Sigmoid colon (tissue), 7 donors: ENCODE measurements around the gene PRKAA1. TPM values are rescaled to one million over a fixed set of nuclear protein-coding genes. Genes with fewer than 3 reads are reported as not detected.

Source experiments
- DNase-seq: peaks from one replicate; pipeline ENCODE4 v3.0.0-alpha.2; 2019
- H3K27ac ChIP-seq, 4 donors: fragments of 200-600 bp; sonication (generic); one replicate each; pipeline ENCODE4 v1.5.1; 2016 to 2019; ENCODE audit warnings: mild to moderate bottlenecking in 1 of 4
- H3K27me3 ChIP-seq, 3 donors: fragments of 200-600 bp; sonication (generic); one replicate each; pipeline ENCODE4 v1.5.1; 2019; ENCODE audit warnings: mild to moderate bottlenecking in 1 of 3
- H3K36me3 ChIP-seq, 4 donors: fragments of 200-600 bp; sonication (generic); one replicate each; pipeline ENCODE4 v1.5.1; 2016 to 2019
- H3K4me1 ChIP-seq, 4 donors: fragments of 200-600 bp; sonication (generic); one replicate each; pipeline ENCODE4 v1.5.1; 2017 to 2019
- H3K4me3 ChIP-seq, 4 donors: fragments of 200-600 bp; sonication (generic); one replicate each; pipeline ENCODE4 v1.5.1; 2017 to 2019; ENCODE audit warnings: mild to moderate bottlenecking in 2 of 4, moderate library complexity in 1 of 4
- H3K9me3 ChIP-seq, 4 donors: fragments of 200-600 bp in 3 of 4; sonication (generic) in 3 of 4; one replicate each; pipeline versions ENCODE4 v1.5.1 to v1.6.1; 2013 to 2019
- EP300 ChIP-seq, 4 donors: sonication (generic); formaldehyde crosslinking; IDR thresholded peaks; one replicate each; pipeline ENCODE4 v1.6.1; 2017; ENCODE audit warnings: antibody characterized with exemption in 4 of 4
- POLR2A ChIP-seq, 2 donors: fragments of 450-650 bp; IDR thresholded peaks; one replicate each; pipeline ENCODE4 v1.6.1; 2016; ENCODE audit warnings: antibody characterized with exemption in 2 of 2, mild to moderate bottlenecking in 2 of 2, moderate library complexity in 2 of 2
- POLR2AphosphoS5 ChIP-seq, 4 donors: sonication (generic); formaldehyde crosslinking; IDR thresholded peaks; one replicate each; pipeline ENCODE4 v1.6.1; 2017; ENCODE audit warnings: antibody characterized with exemption in 4 of 4
- WGBS, 2 donors: extraction: QIAGEN DNeasy Blood & Tissue Kit; methylation state at CpG; one replicate each; pipeline ENCODE4 v1.1.7; 2013; 5-methylcytosine and 5-hydroxymethylcytosine counted together
- intact Hi-C: fragments of 100-400 bp; cut with DNase I; formaldehyde crosslinking; loops from one replicate; pipeline ENCODE4 v1.15.1; 2023
- polyA plus RNA-seq, 3 donors: library from polyadenylated mRNA; stranded (reverse); fragments of 200-250 nt; gene quantifications; one replicate each; pipeline ENCODE4 v1.2.3, GENCODE V29; 2013
- total RNA-seq, 4 donors: library from RNA; depleted of rRNA; stranded (reverse); fragments of >200 nt; gene quantifications; one replicate each; pipeline ENCODE4 v1.1.0, GENCODE V29; 2016
- TF ChIP-seq, protein P1 (sequence below), 4 experiments: fragments of 450-650 bp in 3 of 4; fragments of 200-600 bp in 1 of 4; IDR thresholded peaks; one replicate each; pipeline ENCODE4 v1.5.1; 2016 to 2019; ENCODE audit warnings: antibody characterized with exemption in 4 of 4, mild to moderate bottlenecking in 3 of 4, moderate library complexity in 2 of 4
- donor health status: healthy with polysubstance abuse.
- donor health status: Bipolar disorder and iron deficiency.
- donor health status: healthy.

PRKAA1 gene
- total and polyA plus RNA-seq, 7 donors: 27.0 to 98.4 (median 63.4) TPM

DNA sequence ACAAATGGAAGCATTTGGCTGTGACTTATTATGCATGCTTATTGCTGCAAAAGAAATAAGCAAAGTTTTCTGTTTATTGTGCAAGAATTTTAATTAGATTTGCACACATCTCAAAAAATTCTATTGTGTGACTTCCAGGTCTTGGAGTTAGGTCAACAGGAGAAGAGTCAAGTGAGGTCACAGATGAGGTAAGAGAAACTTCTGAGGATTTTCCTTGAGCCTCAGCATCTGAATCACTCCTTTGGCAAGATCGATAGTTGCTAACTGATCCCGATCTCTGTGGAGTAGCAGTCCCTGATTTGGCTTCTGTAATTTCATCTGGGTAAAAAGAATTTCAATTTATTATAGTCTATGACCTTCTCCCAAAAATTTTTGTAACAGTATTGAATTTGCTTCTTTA lies 35.5 kb downstream of the PRKAA1 start:
- no peaks in the 10 kb centered on the region for H3K4me1 ChIP-seq
- no peak for DNase-seq
- peaks cover 8 to 66% (median 20%) of the 10 kb centered on the region in 4 donors for H3K36me3 ChIP-seq
- 87 to 99% methylated on average over 2 of the region's 2 CpGs for WGBS, 2 donors
- H3K4me3 ChIP-seq: no peak overlapping the region
- no peaks in the 10 kb centered on the region for H3K27me3 ChIP-seq
- no peak for TF ChIP-seq POLR2A (IDR thresholded peaks at IDR 0.05)
- no peak for TF ChIP-seq POLR2AphosphoS5 (IDR thresholded peaks at IDR 0.05)
- TF ChIP-seq, protein P1, sequence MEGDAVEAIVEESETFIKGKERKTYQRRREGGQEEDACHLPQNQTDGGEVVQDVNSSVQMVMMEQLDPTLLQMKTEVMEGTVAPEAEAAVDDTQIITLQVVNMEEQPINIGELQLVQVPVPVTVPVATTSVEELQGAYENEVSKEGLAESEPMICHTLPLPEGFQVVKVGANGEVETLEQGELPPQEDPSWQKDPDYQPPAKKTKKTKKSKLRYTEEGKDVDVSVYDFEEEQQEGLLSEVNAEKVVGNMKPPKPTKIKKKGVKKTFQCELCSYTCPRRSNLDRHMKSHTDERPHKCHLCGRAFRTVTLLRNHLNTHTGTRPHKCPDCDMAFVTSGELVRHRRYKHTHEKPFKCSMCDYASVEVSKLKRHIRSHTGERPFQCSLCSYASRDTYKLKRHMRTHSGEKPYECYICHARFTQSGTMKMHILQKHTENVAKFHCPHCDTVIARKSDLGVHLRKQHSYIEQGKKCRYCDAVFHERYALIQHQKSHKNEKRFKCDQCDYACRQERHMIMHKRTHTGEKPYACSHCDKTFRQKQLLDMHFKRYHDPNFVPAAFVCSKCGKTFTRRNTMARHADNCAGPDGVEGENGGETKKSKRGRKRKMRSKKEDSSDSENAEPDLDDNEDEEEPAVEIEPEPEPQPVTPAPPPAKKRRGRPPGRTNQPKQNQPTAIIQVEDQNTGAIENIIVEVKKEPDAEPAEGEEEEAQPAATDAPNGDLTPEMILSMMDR (IDR thresholded peaks at IDR 0.05): no peak
- no peak for TF ChIP-seq EP300 (IDR thresholded peaks at IDR 0.05)
- intact Hi-C loops: no loop called here
- no peaks in the 10 kb centered on the region for H3K9me3 ChIP-seq
- no peak overlapping the region for H3K27ac ChIP-seq

DNA sequence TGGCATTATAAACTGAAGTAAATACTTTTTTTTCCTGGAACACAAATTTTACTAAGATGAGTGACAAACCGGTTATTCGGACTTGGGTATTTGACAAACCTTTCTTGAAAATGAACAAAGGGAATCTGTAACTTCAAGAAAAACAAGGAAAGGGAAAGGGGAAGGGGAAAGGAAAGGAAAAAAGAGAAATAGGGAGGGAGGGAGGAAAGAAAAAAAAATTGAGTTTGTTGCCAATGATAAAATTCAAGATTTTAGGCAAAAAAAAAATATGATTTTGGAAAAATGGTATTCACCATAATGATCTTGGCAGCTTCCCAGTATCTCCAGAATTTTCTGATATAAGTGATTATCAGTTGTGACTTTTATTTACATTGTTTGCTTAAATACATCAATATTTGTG lies 40.8 kb downstream of the PRKAA1 start:
- Histone ChIP-seq H3K4me3 (no peak overlapping the region), H3K4me1 (peaks cover 0 to 20% (median 11%) of the 10 kb centered on the region in 4 donors), H3K9me3 (no peaks in the 10 kb centered on the region), H3K27me3 (no peaks in the 10 kb centered on the region), H3K36me3 (peaks cover 0 to 14% (median 2%) of the 10 kb centered on the region in 4 donors), H3K27ac (no peak overlapping the region)
- intact Hi-C loops: no loop called here
- no peak for DNase-seq
- 95 to 97% methylated on average over 2 of the region's 2 CpGs for WGBS, 2 donors
- TF ChIP-seq, protein P1 (IDR thresholded peaks at IDR 0.05): no peak
- TF ChIP-seq POLR2AphosphoS5 (IDR thresholded peaks at IDR 0.05) (no peak), EP300 (IDR thresholded peaks at IDR 0.05) (no peak), POLR2A (IDR thresholded peaks at IDR 0.05) (no peak)

DNA sequence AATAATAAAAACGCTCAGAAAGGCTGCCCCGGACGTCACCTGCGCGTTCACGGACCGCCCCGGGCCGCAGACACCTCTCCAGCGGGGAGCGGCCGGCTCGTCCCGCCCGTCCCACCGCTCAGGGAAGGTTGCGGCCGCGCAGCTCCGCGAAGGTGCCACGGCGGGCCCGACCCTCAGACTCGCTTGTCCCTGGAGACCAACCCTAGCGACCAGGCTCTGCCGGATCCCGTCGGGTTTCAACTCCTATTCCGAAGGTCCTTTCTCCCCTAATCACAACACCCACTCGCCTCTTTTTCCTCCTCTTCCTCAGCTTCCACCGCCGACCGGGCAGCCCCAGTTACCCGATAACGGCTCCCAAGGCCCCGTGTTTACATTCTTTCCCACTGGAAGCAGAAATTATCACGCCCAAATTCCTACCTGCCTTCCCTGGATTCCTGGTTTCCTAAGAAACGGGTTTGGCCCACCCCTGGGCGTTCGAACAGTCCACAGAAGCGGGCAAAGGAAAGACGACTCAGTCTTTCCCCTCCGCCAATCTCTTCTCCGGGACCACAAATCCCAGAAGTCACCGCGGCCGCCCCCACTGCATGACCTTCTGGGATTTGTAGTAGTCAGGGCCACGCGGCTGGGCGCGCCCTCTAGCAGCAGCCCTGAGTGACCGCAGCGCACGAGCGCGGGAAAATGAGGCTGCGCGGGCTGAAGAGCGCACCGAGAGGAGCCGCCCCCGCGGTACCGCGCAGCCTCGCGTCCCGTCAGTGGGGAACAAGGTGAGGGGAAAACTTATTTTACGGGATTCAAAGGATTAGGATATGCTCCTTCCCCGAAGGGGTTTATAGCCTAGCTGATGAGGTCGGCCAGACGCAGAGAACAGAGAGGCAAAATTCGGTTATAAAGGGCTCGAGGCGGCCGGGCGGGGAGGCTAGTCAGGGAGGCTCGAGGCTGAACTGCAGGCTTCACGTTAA lies 42.5 kb downstream of the PRKAA1 start, which contains the start of gene TTC33:
TTC33 (minus strand) TSS at position 555 of the 959 bp plus-strand sequence. CDS start 8,943 bp downstream, outside the sequence.
- Histone ChIP-seq H3K4me1 (peaks cover 0 to 20% (median 14%) of the 10 kb centered on the region in 4 donors), H3K36me3 (peaks cover 0 to 3% (median 0%) of the 10 kb centered on the region in 4 donors), H3K27ac (peak within 1 kb of the TSS; percentile 88 to 97 (median 92)), H3K27me3 (no peaks in the 10 kb centered on the region), H3K4me3 (peak within 1 kb of the TSS; percentile 75 to 86 (median 82)), H3K9me3 (no peaks in the 10 kb centered on the region)
- intact Hi-C loops: loop anchor here (1.0 to 2.0 kb wide), 3 partner anchors 43 to 123 kb away; partner anchors contain the start of genes PRKAA1 and RPL37
- TF ChIP-seq POLR2A (IDR thresholded peaks at IDR 0.05) (peak; percentile 46 to 61), EP300 (IDR thresholded peaks at IDR 0.05) (no peak), POLR2AphosphoS5 (IDR thresholded peaks at IDR 0.05) (peak; percentile 67 to 86 (median 82))
- TF ChIP-seq, protein P1 (IDR thresholded peaks at IDR 0.05): peak; percentile 45 to 64 (median 56)
- 2 to 6% methylated on average over 80 of the region's 80 CpGs for WGBS, 2 donors
- DNase-seq: peak; percentile 97

DNA sequence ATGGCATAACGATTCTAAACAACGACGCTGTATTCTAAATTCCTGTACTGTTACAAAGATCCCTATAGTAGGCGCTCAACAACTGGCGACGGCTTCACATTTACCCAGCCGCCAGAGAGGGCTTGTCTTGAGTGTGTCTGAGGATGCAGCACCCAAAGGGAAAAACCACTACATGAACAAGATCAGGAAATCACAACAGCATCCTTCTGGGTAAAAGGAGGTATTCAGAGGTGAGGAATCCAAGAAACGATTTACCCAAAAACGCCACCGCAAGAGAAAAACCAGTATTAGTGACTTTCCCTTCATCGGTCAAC lies 43.1 kb downstream of the PRKAA1 start:
- H3K4me3 ChIP-seq: peak overlapping the region; percentile 75 to 86 (median 82)
- 0% methylated on average over 11 of the region's 11 CpGs for WGBS, 2 donors
- H3K36me3 ChIP-seq: peaks cover 0 to 3% (median 0%) of the 10 kb centered on the region in 4 donors
- peaks cover 0 to 20% (median 14%) of the 10 kb centered on the region in 4 donors for H3K4me1 ChIP-seq
- no peaks in the 10 kb centered on the region for H3K27me3 ChIP-seq
- intact Hi-C loops: loop anchor here (1.0 to 2.0 kb wide), 3 partner anchors 43 to 124 kb away; partner anchors contain the start of genes PRKAA1 and RPL37
- H3K9me3 ChIP-seq: no peaks in the 10 kb centered on the region
- TF ChIP-seq, protein P1 (IDR thresholded peaks at IDR 0.05): peak; percentile 38 to 60 (median 52)
- TF ChIP-seq POLR2A (IDR thresholded peaks at IDR 0.05) (no peak), POLR2AphosphoS5 (IDR thresholded peaks at IDR 0.05) (peak; percentile 53 to 71 (median 63))
- DNase-seq: peak; percentile 88
- peak overlapping the region; percentile 88 to 97 (median 92) for H3K27ac ChIP-seq
